Anterior cingulate cortex (tissue), 58 donors: ENCODE measurements around the gene IFITM1.
"Not testable (repeated sequence)": the region's sequence is repeated elsewhere in the genome, so short reads cannot be mapped to it uniquely, and the experiment has no call there.

ENCODE experiments used
- DNase-seq, 58 donors: peaks; one replicate each; lab custom pipeline; 2025; lab: John Stamatoyannopoulos, UW

Gene IFITM1

DNA sequence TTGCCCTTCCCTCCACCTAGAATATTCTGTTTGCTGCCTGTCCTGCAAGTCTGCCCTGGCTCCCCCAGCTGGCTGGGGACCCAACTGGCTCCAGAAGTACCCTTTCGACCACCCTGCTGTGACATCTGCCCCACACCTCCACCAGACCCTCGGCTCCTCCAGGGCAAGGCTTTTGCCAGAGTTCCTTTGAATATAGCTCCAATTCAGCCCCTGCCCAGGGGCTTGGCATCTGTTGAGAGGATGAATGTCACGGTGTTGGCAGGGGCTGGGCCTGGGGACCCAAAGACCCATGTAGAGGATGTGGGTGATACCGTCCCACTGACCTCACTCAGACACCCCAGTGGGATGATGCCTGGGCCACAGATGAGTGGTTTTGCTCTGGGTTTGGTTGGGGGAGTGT lies 31.7 kb upstream of the IFITM1 start:
- DNase-seq, result no peak

DNA sequence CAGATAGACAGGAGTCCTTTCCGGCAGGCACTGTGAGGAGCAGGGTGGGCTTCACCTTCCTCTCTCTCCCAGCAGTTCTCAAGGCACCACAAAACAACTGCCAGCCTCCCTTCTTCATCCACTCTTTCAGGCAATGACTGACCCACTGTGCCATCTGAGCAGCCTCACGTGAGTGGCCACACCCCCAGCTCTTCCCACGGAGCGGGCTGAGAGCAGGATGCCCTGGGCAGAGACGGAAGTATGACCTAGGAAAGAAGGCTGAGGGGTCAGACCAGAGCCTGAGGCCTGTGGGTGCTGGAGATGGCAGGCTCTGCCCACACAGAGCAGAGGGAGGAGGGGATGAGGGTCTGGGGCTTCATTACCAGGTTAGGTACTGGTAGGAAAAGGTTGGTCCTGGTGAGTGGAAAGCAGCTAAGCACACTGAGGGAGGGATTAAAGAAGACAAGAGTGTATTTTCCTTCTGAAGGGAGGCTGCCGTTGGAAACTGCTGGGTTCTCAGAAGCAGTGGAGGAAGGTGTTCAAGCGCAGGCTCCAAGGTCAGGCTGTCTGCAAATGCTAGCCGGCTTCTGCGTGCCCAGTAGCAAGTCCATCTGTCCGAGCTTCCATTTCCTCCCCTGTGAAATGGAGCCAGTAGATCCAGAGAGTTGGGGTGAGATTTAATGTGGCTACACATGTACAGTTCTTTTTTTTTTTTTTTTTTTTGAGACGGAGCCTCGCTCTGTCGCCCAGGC lies 31.0 kb upstream of the IFITM1 start:
- no peak for DNase-seq

DNA sequence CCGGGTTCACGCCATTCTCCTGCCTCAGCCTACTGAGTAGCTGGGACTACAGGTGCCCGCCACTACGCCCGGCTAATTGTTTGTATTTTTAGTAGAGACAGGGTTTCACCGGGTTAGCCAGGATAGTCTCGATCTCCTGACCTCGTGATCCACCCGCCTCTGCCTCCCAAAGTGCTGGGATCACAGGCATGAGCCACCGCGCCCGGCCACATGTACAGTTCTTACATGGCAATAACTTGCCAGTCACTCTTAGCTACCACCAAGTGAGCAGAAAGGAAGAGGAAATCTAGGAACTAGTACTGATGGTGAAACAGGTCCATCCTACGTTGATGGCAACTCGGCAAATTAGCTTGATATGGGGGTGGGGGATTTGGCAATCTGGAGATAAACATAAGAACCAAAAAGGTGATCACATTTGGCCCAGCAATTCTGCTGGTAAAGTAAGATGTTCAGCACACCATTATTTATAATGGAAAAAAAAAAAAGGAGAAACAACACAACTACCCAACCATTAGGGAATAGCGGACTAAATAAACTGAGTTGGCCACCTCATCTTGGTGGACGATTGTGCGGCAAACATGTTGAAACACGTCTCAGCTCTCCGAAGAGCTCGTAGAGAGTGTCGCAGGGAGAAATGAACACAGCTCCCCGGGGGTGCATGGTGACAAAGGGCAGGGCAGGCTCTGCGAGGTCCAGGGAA lies 30.3 kb upstream of the IFITM1 start:
- no peak for DNase-seq

DNA sequence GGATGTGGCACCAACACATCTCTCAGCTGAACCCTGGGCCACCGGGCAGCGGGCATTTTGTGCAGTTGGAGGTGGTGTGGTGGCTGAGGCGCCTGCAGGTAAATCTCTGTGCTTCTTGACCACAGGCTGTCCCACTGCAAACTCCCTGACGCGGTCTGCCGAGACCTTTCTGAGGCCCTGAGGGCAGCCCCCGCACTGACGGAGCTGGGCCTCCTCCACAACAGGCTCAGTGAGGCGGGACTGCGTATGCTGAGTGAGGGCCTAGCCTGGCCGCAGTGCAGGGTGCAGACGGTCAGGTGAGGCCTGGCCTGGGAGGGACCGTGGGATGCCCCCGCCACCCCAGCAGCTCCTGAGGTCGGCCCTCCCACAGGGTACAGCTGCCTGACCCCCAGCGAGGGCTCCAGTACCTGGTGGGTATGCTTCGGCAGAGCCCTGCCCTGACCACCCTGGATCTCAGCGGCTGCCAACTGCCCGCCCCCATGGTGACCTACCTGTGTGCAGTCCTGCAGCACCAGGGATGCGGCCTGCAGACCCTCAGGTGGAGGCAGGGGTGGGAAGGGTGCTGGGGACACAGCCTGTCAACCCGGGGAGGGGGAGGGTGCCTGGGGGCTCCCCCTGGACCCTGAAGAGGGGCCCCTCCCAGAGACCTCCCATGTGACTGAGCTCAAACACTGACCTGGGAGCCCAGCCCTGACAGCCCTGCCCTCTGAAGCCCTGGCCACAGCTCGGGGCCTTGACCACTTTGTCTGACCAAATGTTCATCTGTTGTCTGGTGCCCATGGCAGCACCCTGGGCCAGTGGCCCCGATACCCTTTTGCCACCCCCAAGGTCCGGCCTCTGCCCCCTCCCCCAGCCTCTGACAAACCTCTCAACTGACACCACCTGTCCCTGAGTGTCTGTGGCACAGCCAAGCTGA lies 29.5 kb upstream of the IFITM1 start:
- DNase-seq, result no peak

DNA sequence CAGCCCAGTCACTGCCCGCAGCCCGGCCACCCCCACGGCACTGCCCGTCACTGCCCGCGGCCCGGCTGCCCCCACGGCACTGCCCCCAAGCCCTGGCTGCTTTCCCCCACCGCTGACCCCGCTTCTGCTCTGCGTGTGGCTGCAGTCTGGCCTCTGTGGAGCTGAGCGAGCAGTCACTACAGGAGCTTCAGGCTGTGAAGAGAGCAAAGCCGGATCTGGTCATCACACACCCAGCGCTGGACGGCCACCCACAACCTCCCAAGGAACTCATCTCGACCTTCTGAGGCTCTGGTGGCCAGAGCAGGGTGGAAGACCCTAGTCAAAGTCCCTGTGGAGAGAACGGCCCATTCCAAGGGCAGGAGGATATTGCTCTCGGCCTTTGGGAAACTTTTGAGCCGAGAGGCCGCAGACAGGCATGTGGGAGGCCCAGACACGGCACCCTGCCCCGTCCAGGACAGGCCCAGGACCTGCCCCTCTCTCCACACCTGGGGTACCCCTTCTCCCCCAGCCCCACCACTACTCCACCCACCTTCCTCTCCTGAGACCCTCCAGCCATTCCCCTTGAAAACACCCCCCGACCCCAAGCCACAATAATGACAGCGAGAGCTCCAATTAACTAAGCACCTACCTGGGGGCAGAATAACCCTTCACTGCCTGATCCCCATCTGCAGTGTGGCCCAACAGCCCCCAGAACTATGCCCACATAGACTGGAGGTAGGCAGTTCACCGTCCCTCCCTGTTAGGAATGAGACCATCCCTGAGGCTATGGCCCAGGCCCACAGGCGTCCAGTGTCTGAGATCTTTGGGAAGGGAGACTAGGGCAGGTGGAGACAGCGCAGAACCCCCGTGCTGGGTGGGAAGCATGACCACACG lies 28.6 kb upstream of the IFITM1 start:
- DNase-seq, result no peak

DNA sequence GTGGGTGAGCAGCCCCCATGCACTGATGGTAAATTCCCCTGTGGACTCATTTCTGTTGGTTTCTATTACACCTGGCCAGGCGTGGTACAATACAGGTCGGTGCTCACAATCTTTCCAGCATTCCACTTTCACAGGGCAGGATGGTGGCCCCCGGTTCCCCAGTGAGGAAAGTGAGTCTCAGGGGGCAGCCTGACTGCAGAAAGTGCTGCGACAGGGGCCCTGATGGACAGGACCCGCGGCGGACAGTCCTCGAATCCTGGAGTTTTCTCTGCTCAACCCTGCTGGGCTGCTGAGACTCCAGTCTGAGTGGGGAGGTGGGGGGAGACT lies 28.0 kb upstream of the IFITM1 start:
- no peak for DNase-seq

DNA sequence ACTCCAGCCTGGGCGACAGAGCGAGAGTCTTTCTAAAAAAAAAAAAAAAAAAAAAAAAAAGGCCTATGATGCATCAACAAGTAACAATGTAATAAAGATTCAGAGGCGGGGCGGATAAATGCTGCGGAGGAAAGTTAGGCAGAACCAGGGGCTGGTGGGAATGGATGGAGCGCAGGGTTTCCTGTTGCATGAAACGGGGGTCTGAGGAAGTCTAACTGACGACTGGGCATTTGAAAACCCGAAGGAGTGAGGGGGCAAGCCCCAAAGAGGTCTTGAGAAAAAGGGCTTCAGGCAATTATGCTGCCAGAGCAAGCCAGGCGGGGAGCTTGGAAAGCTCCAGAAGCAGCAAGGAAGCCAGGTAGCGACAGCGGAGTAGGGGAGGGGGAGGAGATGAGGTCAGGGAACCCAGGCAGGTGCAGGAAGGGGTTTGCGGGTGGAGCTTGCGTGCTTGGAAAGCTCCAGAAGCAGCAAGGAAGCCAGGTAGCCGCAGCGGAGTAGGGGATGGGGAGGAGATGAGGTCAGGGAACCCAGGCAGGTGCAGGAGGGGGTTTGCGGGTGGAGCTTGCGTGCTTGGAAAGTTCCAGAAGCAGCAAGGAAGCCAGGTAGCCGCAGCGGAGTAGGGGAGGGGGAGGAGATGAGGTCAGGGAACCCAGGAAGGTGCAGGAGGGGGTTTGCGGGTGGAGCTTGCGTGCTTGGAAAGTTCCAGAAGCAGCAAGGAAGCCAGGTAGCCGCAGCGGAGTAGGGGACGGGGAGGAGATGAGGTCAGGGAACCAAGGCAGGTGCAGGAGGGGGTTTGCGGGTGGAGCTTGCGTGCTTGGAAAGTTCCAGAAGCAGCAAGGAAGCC lies 26.6 kb upstream of the IFITM1 start:
- DNase-seq, result not testable (repeated sequence)

DNA sequence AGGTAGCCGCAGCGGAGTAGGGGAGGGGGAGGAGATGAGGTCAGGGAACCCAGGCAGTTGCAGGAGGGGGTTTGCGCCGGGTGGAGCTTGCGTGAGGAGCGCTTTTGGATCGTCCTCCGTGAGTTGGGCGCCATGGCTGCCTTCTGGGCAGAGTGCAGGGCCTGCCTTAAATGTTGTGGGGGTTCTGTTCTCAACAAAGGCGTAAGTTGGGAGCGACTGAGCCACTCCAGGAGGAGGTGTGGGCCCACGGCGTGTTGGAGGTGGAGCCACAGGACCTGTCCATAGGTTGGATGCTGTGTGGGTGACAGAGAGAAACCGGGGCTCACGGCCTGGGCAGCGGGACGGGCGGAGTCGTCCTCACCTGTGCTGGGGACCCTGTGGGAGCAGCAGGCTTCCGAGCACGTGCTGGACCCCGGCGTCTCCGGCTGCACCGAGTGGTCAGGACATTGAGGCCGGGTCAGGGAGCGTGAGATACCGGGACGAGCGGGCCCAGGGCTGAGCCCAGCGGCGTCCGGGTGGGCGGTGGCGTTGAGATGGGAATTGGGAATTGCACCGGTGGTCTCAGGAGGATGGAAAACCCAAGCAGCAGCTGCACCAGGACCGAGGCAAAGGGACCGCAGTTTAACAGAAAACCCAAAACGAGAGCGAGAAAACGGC lies 25.9 kb upstream of the IFITM1 start:
- DNase-seq, result no peak

DNA sequence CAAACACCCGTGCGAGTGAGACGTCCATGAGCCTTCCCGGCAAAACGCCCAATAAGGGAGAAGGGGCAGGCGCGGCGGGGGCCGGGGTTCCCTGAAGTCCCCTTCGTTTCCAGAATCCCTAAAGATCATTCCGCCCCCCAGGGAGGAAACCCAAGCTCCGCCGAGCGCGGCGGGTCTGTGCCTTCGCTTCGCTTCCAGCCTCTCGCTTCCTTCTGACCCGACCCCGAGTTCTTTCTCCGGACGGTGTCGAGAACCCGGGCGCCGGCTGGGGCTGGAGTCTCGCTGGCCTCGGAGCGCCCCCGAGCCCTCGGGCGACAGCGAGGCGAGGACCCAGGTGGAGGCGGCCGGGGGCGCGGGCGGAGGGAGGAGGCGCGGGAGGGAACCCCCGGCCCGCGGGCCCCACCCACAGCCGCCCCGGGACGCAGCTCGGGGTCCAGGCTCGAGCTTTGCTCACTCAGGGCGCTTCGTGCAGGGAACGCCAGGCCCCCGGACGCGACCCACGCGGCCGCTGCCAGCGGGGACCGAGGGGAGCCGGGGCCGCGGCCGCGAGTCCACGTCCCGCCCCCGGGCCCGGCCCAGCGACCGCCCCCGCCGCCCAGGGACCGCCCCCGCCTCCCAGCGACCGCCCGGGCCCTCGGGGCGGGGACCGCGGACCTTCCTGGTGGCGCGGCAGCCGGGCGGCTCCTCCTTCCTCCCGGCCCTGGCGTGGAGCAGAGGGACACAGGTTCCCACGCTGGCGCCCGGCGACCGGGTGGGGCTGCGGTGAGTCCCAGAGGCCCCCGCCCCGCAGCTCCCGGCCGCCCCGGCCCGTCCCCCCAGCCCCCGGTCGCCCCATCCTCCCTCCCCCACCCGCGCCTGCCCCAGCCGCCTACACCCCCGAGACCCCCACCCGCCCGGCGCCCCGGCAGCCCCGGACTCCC lies 25.1 kb upstream of the IFITM1 start, which contains the start of gene PGGHG:
Gene PGGHG (plus strand): TSS at position 649 of the 920 bp plus-strand sequence. CDS start 691 bp downstream, outside the sequence.
- peak in 3 of 58 donors; percentile 16 to 42 (median 28) for DNase-seq

DNA sequence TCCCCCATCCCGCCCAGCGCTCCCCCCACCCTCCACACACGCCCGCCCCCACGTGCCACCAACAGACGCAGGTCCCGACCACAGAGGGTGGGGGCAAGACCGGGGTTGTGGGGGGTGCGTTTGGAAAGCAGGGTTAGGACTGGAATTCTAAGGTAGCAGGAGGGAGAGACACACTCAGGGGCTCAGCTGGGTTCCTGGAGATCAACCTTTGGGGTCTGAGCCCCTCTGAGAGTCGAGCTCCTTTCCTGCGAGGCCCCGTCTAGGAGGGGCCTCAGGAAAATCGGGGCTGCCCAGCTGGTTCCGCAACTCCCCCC lies 24.5 kb upstream of the IFITM1 start:
- no peak for DNase-seq

DNA sequence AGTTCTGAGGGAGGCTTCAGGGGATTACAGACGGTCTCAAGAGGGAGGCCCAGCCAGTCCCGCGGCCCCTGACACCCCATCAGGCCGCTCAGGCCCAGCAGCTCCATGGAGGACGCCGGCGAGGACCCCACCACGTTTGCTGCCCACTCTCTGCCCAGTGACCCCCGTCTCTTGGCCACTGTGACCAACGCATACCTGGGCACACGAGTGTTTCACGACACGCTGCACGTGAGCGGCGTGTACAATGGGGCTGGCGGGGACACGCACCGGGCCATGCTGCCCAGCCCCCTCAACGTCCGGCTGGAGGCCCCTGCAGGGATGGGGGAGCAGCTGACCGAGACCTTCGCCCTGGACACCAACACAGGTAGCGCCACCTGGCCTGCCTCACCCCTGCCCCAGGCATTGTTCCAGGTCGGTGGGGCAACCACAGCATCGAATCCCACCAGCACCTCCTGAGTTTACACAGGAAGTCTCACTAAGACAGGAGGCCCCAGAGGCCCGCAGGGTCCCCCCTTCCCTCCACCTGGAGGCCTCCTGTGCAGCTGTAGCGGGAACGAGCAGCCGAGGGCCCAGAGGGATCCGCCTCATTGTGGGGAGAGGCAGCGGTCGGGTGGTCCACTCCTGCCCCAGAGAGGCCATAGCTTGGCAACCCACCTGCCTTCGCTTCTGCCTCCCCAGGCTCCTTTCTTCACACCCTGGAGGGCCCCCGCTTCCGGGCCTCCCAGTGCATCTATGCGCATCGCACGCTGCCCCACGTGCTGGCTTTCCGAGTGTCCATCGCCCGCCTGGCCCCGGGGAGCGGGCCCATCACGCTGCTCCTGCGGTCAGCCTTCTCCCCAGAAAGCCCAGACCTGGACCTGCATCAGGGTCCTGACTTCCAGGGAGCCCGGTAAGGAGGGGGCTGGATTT lies 23.9 kb upstream of the IFITM1 start:
- DNase-seq, result no peak

DNA sequence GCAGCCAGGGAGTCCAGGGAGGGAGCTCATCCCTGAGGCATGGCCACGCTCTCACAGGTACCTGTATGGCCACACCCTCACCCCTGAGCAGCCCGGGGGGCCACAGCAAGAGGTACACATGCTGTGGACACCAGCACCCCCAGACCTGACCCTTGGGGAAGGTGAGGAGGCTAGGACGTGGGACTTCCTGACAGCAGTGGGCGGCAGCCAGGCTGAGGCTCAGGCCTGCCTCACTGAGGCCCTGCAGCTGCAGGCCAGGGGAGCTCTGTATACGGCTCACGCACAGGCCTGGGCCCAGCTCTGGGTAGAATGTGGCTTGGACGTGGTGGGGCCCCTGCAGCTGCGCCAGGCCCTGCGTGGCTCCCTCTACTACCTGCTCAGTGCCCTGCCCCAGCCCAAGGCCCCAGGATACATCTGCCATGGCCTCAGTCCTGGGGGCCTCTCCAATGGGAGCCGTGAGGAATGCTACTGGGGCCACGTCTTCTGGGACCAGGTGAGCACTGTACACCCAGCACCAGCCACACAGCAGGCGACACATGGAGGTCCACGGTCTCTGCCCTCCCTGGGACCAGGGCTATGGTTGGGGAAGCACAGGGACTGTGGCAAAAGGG lies 23.1 kb upstream of the IFITM1 start:
- DNase-seq, result no peak

DNA sequence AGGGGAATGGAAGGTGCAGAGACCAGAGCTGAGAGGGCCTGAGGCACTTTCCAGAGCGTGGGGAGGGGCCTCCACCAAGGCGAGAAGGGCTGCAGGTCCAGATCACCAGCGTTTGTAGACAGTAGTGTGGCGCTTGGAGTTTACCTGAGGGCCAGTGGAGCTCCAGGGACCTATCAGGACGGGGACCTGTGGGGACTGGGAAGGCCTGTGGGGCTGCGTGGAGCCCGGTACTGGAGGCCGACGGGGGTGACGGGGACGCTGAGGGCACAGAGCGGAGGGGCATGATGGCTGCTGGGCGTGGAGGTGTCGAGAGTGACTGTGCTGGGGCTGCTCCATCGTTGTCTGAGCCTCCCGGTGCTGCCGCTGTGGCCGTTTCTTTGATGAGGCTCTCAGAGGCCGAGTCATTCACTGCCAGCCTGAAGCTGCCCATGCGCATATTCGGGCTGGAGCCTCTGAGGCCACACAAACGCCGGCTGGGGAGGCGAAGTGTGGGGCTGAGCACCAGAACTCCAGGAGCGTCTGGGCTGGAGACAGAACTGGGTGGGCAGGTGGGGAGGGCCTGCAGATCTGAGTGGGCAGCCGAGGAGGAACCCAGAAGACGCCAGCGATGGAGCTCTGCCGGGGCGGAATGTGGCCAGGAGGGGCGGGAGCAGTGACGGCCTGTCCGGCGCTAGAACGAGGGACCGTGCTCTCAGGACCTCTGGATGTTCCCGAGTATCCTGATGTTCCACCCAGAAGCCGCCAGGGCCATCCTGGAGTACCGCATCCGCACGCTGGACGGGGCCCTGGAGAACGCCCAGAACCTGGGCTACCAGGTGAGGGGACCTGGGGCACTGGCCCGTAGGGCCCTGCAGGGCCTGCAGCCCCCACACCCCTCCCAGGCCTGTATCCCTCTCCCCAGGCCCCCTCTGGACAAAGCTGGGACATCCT lies 22.3 kb upstream of the IFITM1 start:
- no peak for DNase-seq

DNA sequence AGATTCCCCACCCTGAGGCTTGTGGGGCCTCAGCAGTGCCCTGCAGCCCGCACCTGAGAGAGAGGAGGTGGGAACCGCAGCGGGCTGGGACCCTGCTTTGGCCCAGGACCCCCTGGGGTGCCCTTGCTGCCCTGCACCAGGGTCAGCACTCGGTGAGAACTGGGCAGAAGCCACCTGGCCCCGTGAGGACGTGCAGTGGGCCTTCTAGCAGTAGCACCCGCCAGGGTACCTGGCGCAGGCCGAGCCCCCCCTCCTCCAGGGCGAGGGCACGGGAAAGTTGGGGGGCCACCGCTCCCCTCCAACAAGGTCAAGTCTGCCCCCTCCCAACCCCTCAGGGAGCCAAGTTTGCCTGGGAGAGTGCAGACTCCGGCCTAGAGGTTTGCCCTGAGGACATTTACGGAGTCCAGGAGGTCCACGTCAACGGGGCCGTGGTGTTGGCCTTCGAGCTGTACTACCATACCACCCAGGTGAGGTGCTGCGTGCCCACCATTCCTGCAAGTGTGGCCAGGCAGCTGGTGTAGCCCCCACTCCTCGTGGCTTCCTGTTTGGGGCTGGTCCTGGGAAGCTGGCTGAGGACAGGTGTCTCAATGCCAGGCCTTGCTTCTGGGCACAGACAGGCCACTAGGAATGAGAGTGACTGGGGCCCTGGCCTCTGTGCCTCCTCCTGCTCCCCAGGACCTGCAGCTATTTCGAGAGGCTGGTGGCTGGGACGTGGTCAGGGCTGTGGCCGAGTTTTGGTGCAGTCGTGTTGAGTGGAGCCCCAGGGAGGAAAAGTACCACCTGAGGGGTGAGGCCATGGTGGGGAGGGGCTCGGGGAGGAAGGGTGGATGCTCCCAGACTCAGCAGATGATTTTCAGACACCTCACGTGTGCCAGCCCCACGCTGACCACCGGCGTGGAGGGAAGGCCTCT lies 21.4 kb upstream of the IFITM1 start:
- DNase-seq, result no peak
